ENCODE measurements around the gene POLR2J. TPM values are rescaled to one million over a fixed set of nuclear protein-coding genes. Genes with fewer than 3 reads are reported as not detected.
A peak's percentile ranks its signal among the peaks of the same experiment; 100 is the strongest.
"Not testable (repeated sequence)": the region's sequence is repeated elsewhere in the genome, so short reads cannot be mapped to it uniquely, and the experiment has no call there.

The POLR2J gene
- polyA plus RNA-seq, 4 donors = 22.3 to 38.4 (median 28.0) TPM

DNA sequence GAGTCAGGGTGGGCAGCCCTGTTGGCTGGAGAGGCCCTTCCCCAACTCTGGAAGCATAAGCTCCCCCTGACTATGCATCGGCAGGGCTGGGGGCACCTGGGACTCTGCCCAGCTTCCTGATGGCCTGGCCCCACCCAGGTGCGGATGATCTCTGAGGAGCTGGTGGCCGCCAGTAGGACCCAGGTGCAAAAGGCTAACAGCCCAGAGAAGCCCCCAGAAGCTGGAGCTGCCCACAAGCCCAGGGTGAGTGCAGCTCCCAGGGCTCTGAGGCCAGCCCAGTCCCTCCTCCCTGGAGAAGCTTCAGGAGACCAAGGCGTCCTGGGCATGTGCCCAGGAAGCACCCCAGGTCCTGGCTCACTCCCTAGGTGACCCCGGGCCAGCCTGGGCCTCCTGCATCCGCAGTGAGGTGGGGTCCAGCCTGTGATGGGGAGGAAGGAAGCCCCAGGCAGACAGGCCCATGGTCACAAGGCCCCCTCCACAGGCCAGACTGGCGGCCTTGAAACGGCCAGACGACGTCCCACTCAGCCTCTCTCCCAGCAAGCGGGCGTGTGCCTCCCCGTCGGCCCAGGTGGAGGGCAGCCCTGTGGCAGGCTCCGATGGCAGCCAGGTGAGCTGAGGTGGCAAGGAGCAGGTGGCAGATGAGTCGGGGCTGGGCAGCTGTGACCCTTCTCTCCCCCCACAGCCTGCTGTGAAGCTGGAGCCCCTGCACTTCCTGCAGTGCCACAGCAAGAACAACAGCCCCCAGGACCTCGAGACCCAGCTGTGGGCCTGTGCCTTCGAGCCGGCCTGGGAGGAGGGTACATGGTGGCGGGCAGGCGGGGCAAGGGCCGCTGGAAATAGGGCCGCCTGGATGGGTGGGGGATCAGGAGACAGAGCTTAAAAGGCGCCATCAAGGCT is 10.9 kb downstream of the POLR2J start:
- DNase-seq (ENCODE audit: low read depth in 4 of 4, low spot score in 3 of 4) = no peak

DNA sequence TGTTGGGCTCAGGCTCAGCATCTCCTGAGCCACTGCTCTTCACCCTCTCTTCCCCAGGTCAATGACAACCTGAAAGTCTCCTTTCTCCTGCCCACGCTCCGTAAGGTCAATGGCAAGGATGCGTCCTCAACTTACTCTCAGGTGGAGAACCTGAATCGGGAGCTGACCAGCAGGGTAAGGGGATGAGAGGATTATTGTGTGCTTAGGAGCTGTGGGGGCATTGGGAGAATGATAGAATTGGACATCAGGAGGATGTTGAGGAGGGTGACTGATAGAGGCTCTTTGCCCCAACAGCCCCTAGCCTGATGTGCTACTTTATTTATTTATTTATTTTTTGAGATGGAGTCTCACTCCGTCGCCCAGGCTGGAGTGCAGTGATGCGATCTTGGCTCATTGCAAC is 12.6 kb downstream of the POLR2J start:
- no peak for DNase-seq (ENCODE audit: low read depth in 4 of 4, low spot score in 3 of 4)

DNA sequence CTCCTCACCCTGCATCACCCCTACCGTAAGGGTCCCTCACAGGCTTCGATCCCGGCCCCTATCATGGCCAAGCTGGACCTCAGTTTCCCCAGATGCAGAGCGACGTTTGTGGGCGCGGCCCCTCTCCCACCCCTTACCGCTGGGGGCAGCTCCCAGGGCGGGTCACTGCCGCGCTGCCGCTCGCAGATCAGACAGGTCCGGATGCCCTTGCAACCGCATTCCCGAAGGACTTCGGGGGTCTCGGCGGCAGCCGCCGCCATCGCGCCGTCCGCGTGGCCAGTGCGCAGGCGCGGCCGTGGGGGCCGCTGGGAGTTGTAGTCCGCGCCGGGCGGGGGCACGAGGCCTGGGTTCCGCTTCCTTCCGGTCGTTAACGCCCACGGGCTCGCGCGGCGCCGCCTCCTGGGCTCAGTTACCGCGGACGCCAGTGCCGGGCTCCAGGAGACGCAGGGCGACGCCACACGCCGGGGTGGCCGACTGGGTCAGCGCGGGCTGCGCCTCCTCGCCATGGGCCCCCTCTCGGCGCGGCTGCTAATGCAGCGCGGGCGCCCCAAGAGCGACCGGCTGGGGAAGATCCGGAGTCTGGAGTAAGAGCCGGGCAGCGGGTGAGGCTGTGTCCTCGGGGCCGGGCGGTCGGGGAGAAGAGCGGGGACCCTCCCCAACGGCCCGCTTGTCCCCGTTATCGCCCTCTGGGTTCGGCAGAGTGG is 14.0 kb downstream of the POLR2J start, which contains the start of the genes ALKBH4 and LRWD1:
Gene ALKBH4, minus strand, starts transcription at position 287 of the 704 bp plus-strand sequence. Its CDS starts 27 bp downstream, at position 260.
Gene LRWD1, plus strand, starts transcription at position 408 of the 704 bp plus-strand sequence. Its CDS starts 97 bp downstream, at position 505.
- peak; percentile 71 to 78 (median 75) for DNase-seq (ENCODE audit: low read depth in 4 of 4, low spot score in 3 of 4)

DNA sequence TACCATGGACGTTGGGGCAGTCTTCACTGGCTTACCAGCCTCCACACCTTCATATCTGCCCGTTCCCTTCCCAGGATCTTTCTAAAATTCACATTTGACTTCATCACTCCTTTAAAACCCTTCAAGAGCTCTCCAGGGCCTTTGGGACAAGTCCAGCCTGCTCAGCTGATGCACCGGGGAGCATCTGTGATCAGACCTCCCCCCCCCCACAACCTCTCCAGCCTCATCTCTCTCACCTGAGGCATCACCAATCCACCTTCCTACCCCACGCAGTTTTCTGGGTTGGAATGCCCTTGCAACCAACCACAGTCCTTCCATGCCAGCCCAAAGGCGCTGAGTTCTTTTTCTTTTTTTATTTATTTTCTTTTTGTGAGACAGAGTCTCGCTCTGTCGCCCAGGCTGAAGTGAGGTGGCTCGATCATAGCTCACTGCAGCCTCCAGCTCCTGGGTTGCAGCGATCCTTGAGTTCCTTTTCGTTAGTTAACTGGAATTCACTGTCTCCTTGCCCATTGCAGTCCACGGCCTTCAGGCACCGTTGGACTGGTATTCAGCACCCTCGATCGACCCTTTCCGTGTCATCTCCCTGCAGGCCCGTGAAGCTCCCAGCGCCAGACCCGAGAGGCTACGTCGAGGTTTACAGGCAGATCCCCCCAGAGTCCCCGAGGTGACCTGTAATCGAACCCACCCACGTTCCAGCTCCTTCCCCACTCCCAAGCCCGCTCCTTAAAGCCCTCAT is 14.7 kb downstream of the POLR2J start:
- no peak for DNase-seq (ENCODE audit: low read depth in 4 of 4, low spot score in 3 of 4)

DNA sequence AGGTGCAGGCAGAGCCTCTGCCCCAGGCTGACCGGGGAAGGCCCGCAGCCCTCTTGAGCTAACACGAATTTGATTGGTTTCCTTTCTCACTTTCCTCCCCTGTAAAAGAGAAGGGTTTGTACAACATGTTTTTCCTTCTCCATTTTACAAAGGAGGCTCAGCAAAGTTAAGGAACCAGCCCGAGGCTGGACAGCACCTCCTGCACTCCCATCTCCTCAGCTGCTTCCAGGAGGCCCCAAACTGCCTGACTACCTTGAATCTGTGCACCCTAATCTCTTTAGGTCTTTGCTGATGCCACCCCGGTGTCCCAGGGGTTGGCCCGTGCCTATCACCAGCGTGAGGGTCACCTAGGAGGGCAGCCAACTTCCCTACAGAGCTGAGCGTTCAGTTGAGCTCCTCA is 18.3 kb downstream of the POLR2J start:
- DNase-seq (ENCODE audit: low read depth in 4 of 4, low spot score in 3 of 4) = no peak

GRCh38 chr7:102459221-102459844 is 19.4 kb downstream of the POLR2J start:
- DNase-seq (ENCODE audit: low read depth in 4 of 4, low spot score in 3 of 4) = no peak

DNA sequence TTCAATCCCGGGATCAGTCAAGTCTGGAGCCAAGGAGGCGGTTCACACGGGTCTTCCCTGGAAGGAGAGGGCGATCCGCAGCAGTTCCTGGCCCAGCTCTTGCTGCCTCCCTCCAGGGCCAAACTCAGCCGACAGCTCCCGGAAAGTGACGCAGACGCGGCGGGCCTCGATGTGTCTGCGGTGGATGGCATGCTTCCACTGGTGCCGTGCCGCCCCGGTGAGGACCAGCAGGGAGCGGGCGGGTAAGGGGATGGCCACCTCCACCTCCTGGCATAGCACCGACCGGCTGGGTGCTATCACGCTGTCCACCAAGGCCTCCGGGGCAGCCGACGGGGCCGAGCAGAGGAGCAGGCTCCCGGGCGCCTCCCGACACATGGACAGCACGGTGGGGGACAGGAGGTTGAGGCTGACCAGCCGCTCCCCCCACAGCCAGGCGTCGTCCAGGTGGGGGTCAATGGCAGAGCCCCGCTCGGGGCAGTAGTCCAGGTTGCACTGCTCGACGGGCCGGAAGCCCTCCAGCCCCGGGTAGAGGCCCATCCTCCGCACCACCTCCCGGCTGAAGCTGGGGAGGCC is 21.3 kb downstream of the POLR2J start:
- no peak for DNase-seq (ENCODE audit: low read depth in 4 of 4, low spot score in 3 of 4)

GRCh38 chr7:102456327-102456726 is 22.4 kb downstream of the POLR2J start:
- DNase-seq (ENCODE audit: low read depth in 4 of 4, low spot score in 3 of 4) = no peak

DNA sequence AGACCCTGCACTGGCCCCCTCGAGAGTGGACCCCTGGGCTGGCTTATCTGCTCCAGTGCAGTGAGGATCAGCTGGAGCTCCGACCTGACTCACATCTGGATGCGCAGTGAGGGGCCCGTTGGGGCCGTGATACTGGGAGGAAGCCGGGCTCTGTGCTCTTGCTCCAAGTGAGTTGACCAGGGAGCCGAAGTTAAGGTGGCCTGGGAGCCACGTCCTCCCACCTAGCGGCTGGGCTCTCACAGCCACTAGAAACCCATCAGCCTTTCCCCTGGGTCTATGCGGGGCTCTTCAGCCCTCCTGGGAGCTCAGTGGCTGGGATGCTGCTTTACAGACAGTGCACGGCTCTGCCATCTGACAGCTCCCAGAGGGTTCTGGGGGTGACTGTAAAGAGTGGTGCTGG is 23.1 kb downstream of the POLR2J start:
- DNase-seq (ENCODE audit: low read depth in 4 of 4, low spot score in 3 of 4) = no peak

DNA sequence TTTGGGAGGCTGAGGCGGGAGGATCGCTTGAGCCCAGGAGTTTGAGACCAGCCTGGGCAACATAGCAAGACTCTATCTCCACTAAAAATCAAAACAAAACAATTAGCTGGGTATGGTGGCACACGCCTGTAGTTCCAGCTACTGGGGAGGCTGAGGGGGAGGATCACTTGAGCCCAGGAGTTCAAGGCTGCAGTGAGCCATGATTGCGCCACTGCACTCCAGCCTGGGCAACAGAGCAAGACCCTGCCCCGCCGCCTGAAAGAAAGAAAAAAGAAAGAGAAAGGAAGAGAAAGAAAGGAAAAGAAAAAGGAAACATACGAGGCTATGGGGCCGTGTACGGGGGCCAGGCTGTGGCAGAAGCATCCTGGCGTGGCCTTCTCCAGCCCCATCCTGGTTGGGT is 23.8 kb downstream of the POLR2J start:
- DNase-seq (ENCODE audit: low read depth in 4 of 4, low spot score in 3 of 4) = not testable (repeated sequence)

- DNase-seq (ENCODE audit: low read depth in 4 of 4, low spot score in 3 of 4) = no peak
These were observed 24.3 kb downstream of the POLR2J start for GRCh38 chr7:102454468-102454867.

DNA sequence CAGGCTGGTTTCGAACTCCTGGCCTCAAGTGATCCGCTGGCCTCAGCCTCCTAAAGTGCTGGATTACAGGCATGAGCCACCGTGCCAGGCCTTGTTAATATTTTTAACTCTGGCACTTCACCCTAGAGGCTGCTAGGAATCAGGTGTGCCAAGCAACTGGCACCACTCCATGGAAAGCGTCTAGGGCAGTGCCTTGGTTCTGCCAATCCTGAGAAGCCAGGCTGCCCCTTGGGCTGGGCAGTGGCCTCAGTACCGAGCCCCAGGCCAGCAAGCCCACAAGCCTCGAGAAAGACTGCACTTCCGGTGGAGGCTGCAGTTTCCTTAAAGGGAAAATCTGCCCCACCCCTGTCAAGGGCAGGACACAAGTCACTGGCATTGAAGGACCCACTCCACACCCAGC is 25.4 kb downstream of the POLR2J start:
- no peak for DNase-seq (ENCODE audit: low read depth in 4 of 4, low spot score in 3 of 4)

GRCh38 chr7:102452451-102452850 is 26.3 kb downstream of the POLR2J start:
- DNase-seq (ENCODE audit: low read depth in 4 of 4, low spot score in 3 of 4) = no peak

DNA sequence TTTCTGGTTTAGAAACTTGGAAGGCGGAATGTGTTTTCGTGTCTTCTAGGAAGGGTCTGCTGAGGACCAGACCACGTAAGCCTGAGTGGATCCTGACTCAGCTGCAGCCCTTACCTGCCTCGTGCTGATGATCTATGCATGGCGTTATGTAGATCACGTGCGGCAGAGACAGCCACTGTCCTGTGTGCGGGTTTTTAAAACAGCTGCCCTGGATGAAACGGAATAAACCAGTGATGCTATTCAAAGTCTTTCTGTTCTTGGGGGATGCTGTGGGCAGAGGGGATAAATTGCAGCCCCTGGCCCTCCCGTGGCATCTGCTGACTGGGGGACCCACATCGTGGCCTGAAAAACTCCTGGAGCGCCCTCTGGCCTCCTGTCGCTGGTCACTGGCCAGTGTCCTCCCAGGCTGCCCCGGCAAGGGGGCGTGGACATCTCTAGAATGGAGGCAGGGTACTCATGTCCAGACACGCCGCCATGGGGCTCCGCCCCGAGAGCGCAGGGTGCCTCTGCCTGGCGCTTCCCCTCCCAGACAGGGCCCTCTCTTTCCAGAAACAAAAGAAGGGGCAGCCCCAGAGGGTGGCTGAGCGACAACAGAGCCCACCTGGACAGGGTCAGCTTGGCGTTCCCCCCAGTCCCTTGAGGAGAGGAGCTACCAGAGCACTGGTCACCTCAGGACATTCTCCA is 27.2 kb downstream of the POLR2J start:
- DNase-seq (ENCODE audit: low read depth in 4 of 4, low spot score in 3 of 4) = no peak

GRCh38 chr7:102450242-102450641 is 28.5 kb downstream of the POLR2J start:
- no peak for DNase-seq (ENCODE audit: low read depth in 4 of 4, low spot score in 3 of 4)

GRCh38 chr7:102449136-102449535 is 29.6 kb downstream of the POLR2J start:
- DNase-seq (ENCODE audit: low read depth in 4 of 4, low spot score in 3 of 4) = no peak

DNA sequence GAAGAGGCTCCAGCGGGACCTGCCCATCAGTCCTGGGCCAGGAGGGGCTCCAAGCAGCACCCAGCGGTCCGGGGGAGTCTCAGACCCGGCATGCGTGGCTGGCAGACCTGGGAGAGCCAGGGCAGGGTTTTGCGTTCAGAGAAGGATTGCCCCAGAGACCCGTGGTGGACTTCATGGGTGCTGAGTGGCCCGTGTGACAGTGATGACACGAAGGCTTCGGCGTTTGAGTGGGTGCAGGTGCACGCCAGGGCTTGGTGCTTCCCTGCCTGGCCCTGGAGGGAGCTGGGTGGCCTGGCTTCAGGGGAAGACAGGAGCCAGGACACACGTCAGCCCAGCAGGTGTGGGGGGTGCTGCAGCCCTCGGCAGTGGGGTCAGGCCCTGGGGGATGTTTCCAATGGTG is 31.4 kb downstream of the POLR2J start:
- no peak for DNase-seq (ENCODE audit: low read depth in 4 of 4, low spot score in 3 of 4)

DNA sequence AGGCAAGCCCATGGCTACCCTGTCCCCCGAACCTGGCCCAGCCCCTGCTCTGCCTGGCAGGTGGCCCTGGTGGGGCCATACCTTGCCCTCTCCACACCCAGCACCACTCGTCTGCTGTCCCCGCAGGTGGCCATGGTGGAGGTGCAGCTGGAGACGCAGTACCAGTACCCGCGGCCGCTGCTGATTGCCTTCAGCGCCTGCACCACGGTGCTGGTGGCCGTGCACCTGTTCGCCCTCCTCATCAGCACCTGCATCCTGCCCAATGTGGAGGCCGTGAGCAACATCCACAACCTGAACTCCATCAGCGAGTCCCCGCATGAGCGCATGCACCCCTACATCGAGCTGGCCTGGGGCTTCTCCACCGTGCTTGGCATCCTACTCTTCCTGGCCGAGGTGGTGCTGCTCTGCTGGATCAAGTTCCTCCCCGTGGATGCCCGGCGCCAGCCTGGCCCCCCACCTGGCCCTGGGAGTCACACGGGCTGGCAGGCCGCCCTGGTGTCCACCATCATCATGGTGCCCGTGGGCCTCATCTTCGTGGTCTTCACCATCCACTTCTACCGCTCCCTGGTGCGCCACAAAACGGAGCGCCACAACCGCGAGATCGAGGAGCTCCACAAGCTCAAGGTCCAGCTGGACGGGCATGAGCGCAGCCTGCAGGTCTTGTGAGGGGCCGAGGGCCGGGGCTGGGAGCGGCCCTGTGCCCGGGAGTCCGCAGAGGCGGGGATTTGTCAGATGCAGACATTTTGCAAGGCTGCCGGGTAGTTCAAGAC is 32.1 kb downstream of the POLR2J start:
- no peak for DNase-seq (ENCODE audit: low read depth in 4 of 4, low spot score in 3 of 4)

GRCh38 chr7:102445674-102446071 is 33.0 kb downstream of the POLR2J start:
- no peak for DNase-seq (ENCODE audit: low read depth in 4 of 4, low spot score in 3 of 4)
